Esophagus squamous epithelium (tissue), 5 donors: ENCODE measurements around the gene CES2. TPM values are rescaled to one million over a fixed set of nuclear protein-coding genes. Genes with fewer than 3 reads are reported as not detected.
"Not testable (repeated sequence)": the region's sequence is repeated elsewhere in the genome, so short reads cannot be mapped to it uniquely, and the experiment has no call there.

Experiments used
- DNase-seq: peaks from one replicate; lab custom pipeline; 2025; lab: John Stamatoyannopoulos, UW
- H3K27ac ChIP-seq, 4 donors: fragments of 200-600 bp; sonication (generic); one replicate each; pipeline ENCODE4 v1.5.1; 2016 to 2019; ENCODE audit warnings: mild to moderate bottlenecking in 1 of 4
- H3K27me3 ChIP-seq, 4 donors: fragments of 200-600 bp; sonication (generic); 1 replicate in 3 of 4; 2 replicates in 1 of 4; pipeline versions ENCODE4 v1.5.1 to v1.6.0; 2017 to 2021; ENCODE audit warnings: antibody characterized with exemption in 1 of 4
- H3K36me3 ChIP-seq, 3 donors: fragments of 200-600 bp; sonication (generic); one replicate each; pipeline ENCODE4 v1.5.1; 2016 to 2019
- H3K4me1 ChIP-seq, 3 donors: fragments of 200-600 bp; sonication (generic); one replicate each; pipeline ENCODE4 v1.5.1; 2017 to 2019
- H3K4me3 ChIP-seq, 4 donors: fragments of 200-600 bp; sonication (generic); 1 replicate in 3 of 4; 2 replicates in 1 of 4; pipeline ENCODE4 v1.5.1; 2016 to 2019; ENCODE audit warnings: mild to moderate bottlenecking in 2 of 4, moderate library complexity in 1 of 4
- H3K9me3 ChIP-seq, 3 donors: fragments of 200-600 bp; sonication (generic); one replicate each; pipeline ENCODE4 v1.5.1; 2016 to 2019
- POLR2A ChIP-seq, 4 donors: fragments of 450-650 bp; IDR thresholded peaks; one replicate each; pipeline ENCODE4 v1.6.1; 2017; ENCODE audit warnings: antibody characterized with exemption in 4 of 4, mild to moderate bottlenecking in 4 of 4, moderate library complexity in 3 of 4
- WGBS, 2 donors: methylation state at CpG; one replicate each; pipeline ENCODE4 v1.1.5; 2018; 5-methylcytosine and 5-hydroxymethylcytosine counted together
- intact Hi-C: fragments of 100-400 bp; cut with DNase I; formaldehyde crosslinking; loops from one replicate; pipeline ENCODE4 v1.15.0; 2022
- total RNA-seq, 4 donors: library from RNA; depleted of rRNA; stranded (reverse); fragments of >200 nt; gene quantifications; one replicate each; pipeline ENCODE4 v1.1.0, GENCODE V29; 2016
- TF ChIP-seq, protein P1 (sequence below), 6 experiments: fragments of 450-650 bp in 4 of 6; fragments of 200-600 bp in 2 of 6; sonication (generic) in 2 of 6; IDR thresholded peaks; one replicate each; pipeline ENCODE4 v1.5.1; 2016 to 2019; ENCODE audit warnings: antibody characterized with exemption in 6 of 6, mild to moderate bottlenecking in 4 of 6, moderate library complexity in 4 of 6
- donor health status: DM: yes; HTN: yes; CAD: no.

The CES2 gene
- total RNA-seq, 4 donors from 2014 or later, result 120 to 250 (median 170) TPM

DNA sequence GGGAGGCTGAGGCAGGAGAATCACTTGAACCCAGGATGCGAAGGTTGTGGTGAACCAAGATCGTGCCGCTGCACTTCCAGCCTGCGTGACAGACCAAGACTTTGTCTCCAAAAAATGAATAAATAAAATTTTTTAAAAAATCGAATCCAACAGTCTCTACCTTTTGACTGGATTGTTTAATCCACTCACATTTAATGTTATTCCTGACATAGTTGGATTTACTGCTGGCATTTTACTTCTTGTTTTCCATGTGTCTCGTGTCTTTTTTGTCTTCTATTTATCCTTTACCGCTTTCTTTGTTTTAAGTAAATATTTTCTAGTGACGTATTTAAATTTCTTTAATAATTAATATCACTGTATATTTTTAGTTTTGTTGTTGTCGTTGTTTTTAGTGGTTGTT lies 47.7 kb downstream of the CES2 start:
- Histone ChIP-seq H3K27ac (no peak overlapping the region), H3K9me3 (no peaks in the 10 kb centered on the region), H3K4me3 (no peak overlapping the region), H3K4me1 (peaks cover 0 to 18% (median 0%) of the 10 kb centered on the region in 3 donors), H3K27me3 (no peaks in the 10 kb centered on the region), H3K36me3 (no peaks in the 10 kb centered on the region)
- intact Hi-C loops, result no loop called here
- WGBS, 2 donors, result 90 to 93% methylated on average over 9 of the region's 9 CpGs
- no peak for DNase-seq
- TF ChIP-seq, protein P1, sequence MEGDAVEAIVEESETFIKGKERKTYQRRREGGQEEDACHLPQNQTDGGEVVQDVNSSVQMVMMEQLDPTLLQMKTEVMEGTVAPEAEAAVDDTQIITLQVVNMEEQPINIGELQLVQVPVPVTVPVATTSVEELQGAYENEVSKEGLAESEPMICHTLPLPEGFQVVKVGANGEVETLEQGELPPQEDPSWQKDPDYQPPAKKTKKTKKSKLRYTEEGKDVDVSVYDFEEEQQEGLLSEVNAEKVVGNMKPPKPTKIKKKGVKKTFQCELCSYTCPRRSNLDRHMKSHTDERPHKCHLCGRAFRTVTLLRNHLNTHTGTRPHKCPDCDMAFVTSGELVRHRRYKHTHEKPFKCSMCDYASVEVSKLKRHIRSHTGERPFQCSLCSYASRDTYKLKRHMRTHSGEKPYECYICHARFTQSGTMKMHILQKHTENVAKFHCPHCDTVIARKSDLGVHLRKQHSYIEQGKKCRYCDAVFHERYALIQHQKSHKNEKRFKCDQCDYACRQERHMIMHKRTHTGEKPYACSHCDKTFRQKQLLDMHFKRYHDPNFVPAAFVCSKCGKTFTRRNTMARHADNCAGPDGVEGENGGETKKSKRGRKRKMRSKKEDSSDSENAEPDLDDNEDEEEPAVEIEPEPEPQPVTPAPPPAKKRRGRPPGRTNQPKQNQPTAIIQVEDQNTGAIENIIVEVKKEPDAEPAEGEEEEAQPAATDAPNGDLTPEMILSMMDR (IDR thresholded peaks at IDR 0.05), result no peak
- no peak for TF ChIP-seq POLR2A (IDR thresholded peaks at IDR 0.05)

DNA sequence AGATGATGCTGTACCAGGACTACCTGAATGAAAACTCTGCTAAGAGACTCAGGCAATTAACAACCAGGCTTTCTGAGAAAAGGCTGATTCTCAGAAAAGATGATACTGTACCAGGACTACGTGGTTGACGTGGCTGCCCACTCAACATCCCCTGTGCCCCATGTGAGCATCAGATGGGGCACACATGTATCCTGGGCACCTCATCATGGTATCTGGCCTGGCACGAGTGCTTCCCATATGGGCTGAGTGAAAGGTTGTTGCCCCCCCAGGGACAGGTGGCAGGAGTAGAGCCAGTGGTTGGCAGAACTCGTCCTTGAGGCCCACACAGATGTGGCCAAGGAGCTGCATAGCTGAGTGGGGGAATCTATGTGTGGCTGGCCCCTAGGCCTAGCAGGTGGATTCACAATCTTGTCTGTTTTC lies 49.6 kb downstream of the CES2 start:
- 85 to 90% methylated on average over 2 to 4 of the region's 4 CpGs for WGBS, 2 donors
- intact Hi-C loops, result no loop called here
- H3K36me3 ChIP-seq, result no peaks in the 10 kb centered on the region
- H3K27me3 ChIP-seq, result no peaks in the 10 kb centered on the region
- H3K4me3 ChIP-seq, result no peak overlapping the region
- TF ChIP-seq, protein P1 (IDR thresholded peaks at IDR 0.05), result no peak
- TF ChIP-seq POLR2A (IDR thresholded peaks at IDR 0.05), result no peak
- no peaks in the 10 kb centered on the region for H3K9me3 ChIP-seq
- no peak overlapping the region for H3K27ac ChIP-seq
- peaks cover 4 to 16% (median 4%) of the 10 kb centered on the region in 3 donors for H3K4me1 ChIP-seq
- no peak for DNase-seq

- H3K27me3 ChIP-seq, result no peaks in the 10 kb centered on the region
- H3K9me3 ChIP-seq, result no peaks in the 10 kb centered on the region
- TF ChIP-seq, protein P1 (IDR thresholded peaks at IDR 0.05), result no peak
- TF ChIP-seq POLR2A (IDR thresholded peaks at IDR 0.05), result no peak
- no peak for DNase-seq
- intact Hi-C loops, result no loop called here
- H3K27ac ChIP-seq, result no peak overlapping the region
- WGBS, 2 donors, result 91 to 93% methylated on average over 2 to 6 of the region's 6 CpGs
- H3K4me3 ChIP-seq, result no peak overlapping the region
- peaks cover 4 to 16% (median 4%) of the 10 kb centered on the region in 3 donors for H3K4me1 ChIP-seq
- H3K36me3 ChIP-seq, result no peaks in the 10 kb centered on the region
These were observed 51.2 kb downstream of the CES2 start for GRCh38 chr16:66986559-66986958.

DNA sequence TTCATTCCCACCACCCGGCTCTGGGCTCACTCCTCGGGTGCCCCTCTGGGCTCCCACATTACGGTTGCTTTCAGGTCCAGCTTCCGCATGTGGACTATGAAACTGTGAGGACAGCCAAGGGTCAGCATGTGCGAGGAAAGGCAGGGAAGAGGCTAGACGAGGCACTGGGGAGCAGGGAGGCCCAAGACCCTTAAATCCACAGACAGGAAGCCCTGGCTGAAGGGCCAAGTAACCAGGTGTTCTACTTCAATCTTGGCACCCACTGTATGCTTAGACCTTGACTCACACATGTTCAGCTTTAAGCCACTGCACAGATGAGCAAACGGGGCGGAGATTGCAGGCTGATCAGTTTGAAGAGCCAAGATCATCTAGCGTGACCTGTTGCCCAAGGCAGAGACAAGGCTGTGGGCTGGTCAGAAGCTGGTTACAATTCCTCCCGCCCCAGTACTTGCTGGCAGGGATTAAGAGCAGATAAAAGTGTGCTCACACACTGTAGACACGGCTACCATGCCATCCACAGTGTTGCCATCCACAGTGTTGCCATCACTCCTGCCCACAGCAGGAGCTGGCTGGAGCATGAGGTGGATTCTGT lies 53.0 kb downstream of the CES2 start, which contains the start of gene CES4A:
TSS of gene CES4A (plus strand) at position 393 of the 592 bp plus-strand sequence. CDS start at position 577, 184 bp downstream.
- 29 to 61% methylated on average over 7 to 11 of the region's 11 CpGs for WGBS, 2 donors

GRCh38 chr16:66991545-66992077 lies 56.3 kb downstream of the CES2 start:
- intact Hi-C loops, result no loop called here
- Histone ChIP-seq H3K4me1 (peaks cover 4 to 26% (median 12%) of the 10 kb centered on the region in 3 donors), H3K9me3 (no peaks in the 10 kb centered on the region), H3K4me3 (no peak overlapping the region), H3K27ac (no peak overlapping the region), H3K36me3 (no peaks in the 10 kb centered on the region), H3K27me3 (no peaks in the 10 kb centered on the region)
- DNase-seq, result no peak
- TF ChIP-seq, protein P1 (IDR thresholded peaks at IDR 0.05), result no peak
- TF ChIP-seq POLR2A (IDR thresholded peaks at IDR 0.05), result no peak
- WGBS, 2 donors, result 64 to 100% methylated on average over 1 to 2 of the region's 2 CpGs

More for the DNA sequence above, 53.0 kb downstream of the CES2 start, which contains the start of gene CES4A:
- Histone ChIP-seq H3K27ac (peak within 1 kb of the TSS in 1 of 4 donors; percentile 39), H3K4me3 (no peak within 1 kb of the TSS), H3K36me3 (no peaks in the 10 kb centered on the region), H3K9me3 (no peaks in the 10 kb centered on the region), H3K27me3 (no peaks in the 10 kb centered on the region), H3K4me1 (peaks cover 4 to 16% (median 4%) of the 10 kb centered on the region in 3 donors)
- intact Hi-C loops, result no loop called here
- DNase-seq, result no peak
- TF ChIP-seq, protein P1 (IDR thresholded peaks at IDR 0.05), result no peak
- TF ChIP-seq POLR2A (IDR thresholded peaks at IDR 0.05), result no peak

- intact Hi-C loops, H3K9me3 ChIP-seq, DNase-seq, H3K4me3 ChIP-seq, H3K36me3 ChIP-seq, H3K27ac ChIP-seq, H3K27me3 ChIP-seq: not testable (repeated sequence)
- 89 to 91% methylated on average over 11 to 12 of the region's 12 CpGs for WGBS, 2 donors
- peaks cover 4 to 29% (median 18%) of the 10 kb centered on the region in 3 donors for H3K4me1 ChIP-seq
These were observed 58.2 kb downstream of the CES2 start for GRCh38 chr16:66993558-66993957.
